MM.1S (cell line): Measurements from ENCODE around the gene STAG3.
"Not testable (repeated sequence)": the region's sequence is repeated elsewhere in the genome, so short reads cannot be mapped to it uniquely, and the experiment has no call there.

Experiments used
- DNase-seq: peaks from one replicate; pipeline ENCODE4 v3.0.0-alpha.2; 2015
- H2AFZ ChIP-seq: fragments of 300-600 bp; sonication (generic); 2 replicates; pipeline ENCODE4 v1.6.0; 2016; ENCODE audit warnings: antibody characterized with exemption, low read length
- H3F3A ChIP-seq: fragments of 300-600 bp; sonication (generic); 2 replicates; pipeline ENCODE4 v1.6.1; 2016; ENCODE audit warnings: mild to moderate bottlenecking, antibody characterized with exemption, low read length, moderate library complexity, mixed read lengths; ENCODE audit not compliant: insufficient read depth
- H3K27ac ChIP-seq: fragments of 300-600 bp; sonication (generic); 2 replicates; pipeline ENCODE4 v1.5.1; 2016; ENCODE audit warnings: mild to moderate bottlenecking, low read length
- H3K27me3 ChIP-seq: fragments of 300-600 bp; sonication (generic); replicated peaks from 2 replicates; pipeline ENCODE4 v1.6.0; 2016; ENCODE audit warnings: low read length; ENCODE audit not compliant: insufficient read depth
- H3K36me3 ChIP-seq: fragments of 300-600 bp; sonication (generic); replicated peaks from 2 replicates; pipeline ENCODE4 v1.6.1; 2016; ENCODE audit warnings: mild to moderate bottlenecking, low read length, mixed read lengths; ENCODE audit not compliant: insufficient read depth
- H3K4me1 ChIP-seq: fragments of 300-600 bp; sonication (generic); 2 replicates; pipeline ENCODE4 v1.6.1; 2016; ENCODE audit warnings: low read length, mixed read lengths
- H3K4me2 ChIP-seq: fragments of 300-600 bp; sonication (generic); 2 replicates; pipeline ENCODE4 v1.6.0; 2016; ENCODE audit warnings: low read depth, low read length
- H3K4me3 ChIP-seq: fragments of 300-600 bp; sonication (generic); 2 replicates; pipeline ENCODE4 v1.5.1; 2016; ENCODE audit warnings: low read length, mixed read lengths
- H3K79me2 ChIP-seq: fragments of 300-600 bp; sonication (generic); 2 replicates; pipeline ENCODE4 v1.6.1; 2016; ENCODE audit warnings: mixed run types, low read length, mixed read lengths
- H3K9ac ChIP-seq: fragments of 300-600 bp; sonication (generic); 2 replicates; pipeline ENCODE4 v1.6.1; 2016; ENCODE audit warnings: low read length, mixed read lengths
- H3K9me2 ChIP-seq: fragments of 300-600 bp; sonication (generic); replicated peaks from 2 replicates; pipeline ENCODE4 v1.6.1; 2016; ENCODE audit warnings: mild to moderate bottlenecking, low read length, mixed read lengths; ENCODE audit not compliant: insufficient read depth
- H3K9me3 ChIP-seq: fragments of 300-600 bp; sonication (generic); replicated peaks from 2 replicates; pipeline ENCODE4 v1.6.1; 2016; ENCODE audit warnings: mild to moderate bottlenecking, low read length, mixed read lengths; ENCODE audit not compliant: insufficient read depth
- H4K20me1 ChIP-seq: fragments of 300-600 bp; sonication (generic); 2 replicates; pipeline ENCODE4 v1.6.1; 2016; ENCODE audit warnings: mild to moderate bottlenecking, low read length, moderate library complexity, mixed read lengths; ENCODE audit not compliant: insufficient read depth
- CTCF ChIP-seq: fragments of 300-600 bp; sonication (generic); IDR thresholded peaks from 2 replicates; pipeline ENCODE4 v1.5.1; 2016; ENCODE audit warnings: antibody characterized with exemption, low read length, mixed read lengths
- EZH2 ChIP-seq: fragments of 300-600 bp; sonication (generic); optimal IDR thresholded peaks from 2 replicates; pipeline ENCODE3; 2017; ENCODE audit warnings: low read depth, mild to moderate bottlenecking, antibody characterized with exemption, low read length, mixed read lengths
- EZH2phosphoT487 ChIP-seq: fragments of 300-600 bp; sonication (generic); IDR thresholded peaks from 2 replicates; pipeline ENCODE4 v1.6.1; 2018; ENCODE audit warnings: antibody characterized with exemption, low read length

The STAG3 gene

GRCh38 chr7:100244988-100245605 lies 67.4 kb downstream of the STAG3 start:
- H3F3A ChIP-seq, H3K9ac ChIP-seq, H4K20me1 ChIP-seq, H3K27ac ChIP-seq, H3K9me2 ChIP-seq, H3K36me3 ChIP-seq, H3K27me3 ChIP-seq, H3K4me3 ChIP-seq, H2AFZ ChIP-seq, DNase-seq, H3K79me2 ChIP-seq, H3K4me1 ChIP-seq, H3K4me2 ChIP-seq, H3K9me3 ChIP-seq: not testable (repeated sequence)

GRCh38 chr7:100246121-100246864 lies 68.6 kb downstream of the STAG3 start:
- H3K4me2 ChIP-seq, H3K4me1 ChIP-seq, H2AFZ ChIP-seq: not testable (repeated sequence)

GRCh38 chr7:100246865-100247137 lies 69.1 kb downstream of the STAG3 start:
- not testable (repeated sequence) for H3K9me2 ChIP-seq, H3K4me3 ChIP-seq, H4K20me1 ChIP-seq, H3K27ac ChIP-seq, H3K36me3 ChIP-seq, H3K9me3 ChIP-seq, H3K79me2 ChIP-seq, H3K4me1 ChIP-seq, H3F3A ChIP-seq, DNase-seq, H3K9ac ChIP-seq, H2AFZ ChIP-seq, H3K27me3 ChIP-seq, H3K4me2 ChIP-seq

More at GRCh38 chr7:100246121-100246864, 68.6 kb downstream of the STAG3 start:
- not testable (repeated sequence) for H3K27me3 ChIP-seq, H3K36me3 ChIP-seq, H3K4me3 ChIP-seq, H3F3A ChIP-seq, H4K20me1 ChIP-seq, H3K9me3 ChIP-seq, DNase-seq, H3K27ac ChIP-seq, H3K9ac ChIP-seq, H3K79me2 ChIP-seq, H3K9me2 ChIP-seq

- Histone ChIP-seq H3K36me3 (no peaks in the 10 kb centered on the region), H3K4me1 (no peaks in the 10 kb centered on the region), H3K9me2 (no peaks in the 10 kb centered on the region), H3K79me2 (peaks cover 5% of the 10 kb centered on the region; the same call in 1 of the 2 replicates), H2AFZ (no peak overlapping the region), H3K4me2 (no peak overlapping the region), H3K27ac (no peak overlapping the region), H3K9ac (no peak overlapping the region), H3K27me3 (no peaks in the 10 kb centered on the region), H3K9me3 (no peaks in the 10 kb centered on the region), H4K20me1 (no peaks in the 10 kb centered on the region), H3F3A (no peaks in the 10 kb centered on the region), H3K4me3 (no peak overlapping the region)
- TF ChIP-seq CTCF: no peak
- TF ChIP-seq EZH2phosphoT487: no peak
- TF ChIP-seq EZH2: no peak
- DNase-seq: no peak
Observed at GRCh38 chr7:100247152-100247757, 69.5 kb downstream of the STAG3 start.
